Testis (tissue), 3 donors: ENCODE data around the gene PODNL1. TPM values are rescaled to one million over a fixed set of nuclear protein-coding genes. Genes with fewer than 3 reads are reported as not detected.
A peak's percentile ranks its signal among the peaks of the same experiment; 100 is the strongest.

Experiments
- DNase-seq: peaks from one replicate; pipeline ENCODE4 v3.0.0-alpha.2; 2019
- H3K27ac ChIP-seq, 2 donors: fragments of 200-600 bp; sonication (generic); one replicate each; pipeline ENCODE4 v1.5.1; 2019
- H3K27me3 ChIP-seq: fragments of 200-600 bp; sonication (generic); one replicate; pipeline ENCODE4 v1.5.1; 2019
- H3K36me3 ChIP-seq: fragments of 200-600 bp; sonication (generic); one replicate; pipeline ENCODE4 v1.5.1; 2017; ENCODE audit warnings: low read depth; ENCODE audit errors: missing control alignments
- H3K4me1 ChIP-seq: fragments of 200-600 bp; sonication (generic); one replicate; pipeline ENCODE4 v1.5.1; 2019
- H3K4me3 ChIP-seq, 2 donors: fragments of 200-600 bp; sonication (generic); one replicate each; pipeline ENCODE4 v1.5.1; 2017 to 2019
- H3K9me3 ChIP-seq: fragments of 200-600 bp; sonication (generic); one replicate; pipeline ENCODE4 v1.5.1; 2017
- CTCF ChIP-seq, 3 experiments: fragments of 450-650 bp in 2 of 3; fragments of 200-600 bp in 1 of 3; sonication (generic) in 1 of 3; IDR thresholded peaks; one replicate each; pipeline ENCODE4 v1.5.1; 2016 to 2019; ENCODE audit warnings: antibody characterized with exemption in 3 of 3, mild to moderate bottlenecking in 2 of 3, moderate library complexity in 1 of 3
- POLR2A ChIP-seq: fragments of 450-650 bp; IDR thresholded peaks from one replicate; pipeline ENCODE4 v1.6.1; 2017; ENCODE audit warnings: antibody characterized with exemption, mild to moderate bottlenecking, moderate library complexity
- WGBS, 2 donors: methylation state at CpG; one replicate each; pipeline ENCODE4 v1.1.5; 2018; 5-methylcytosine and 5-hydroxymethylcytosine counted together
- intact Hi-C: fragments of 100-400 bp; cut with DNase I; formaldehyde crosslinking; loops from one replicate; pipeline ENCODE4 v1.15.1; 2023; ENCODE audit warnings: low total_unique reads
- polyA plus RNA-seq: library from polyadenylated mRNA; stranded (reverse); fragments of 350-450 nt; fragmentation: Illumina TruSeq; extraction: RNeasy Lipid Tissue Mini Kit (QIAGEN cat#74804); gene quantifications from one replicate; pipeline ENCODE4 v1.2.3, GENCODE V29; 2014; ENCODE audit warnings: low read depth, low replicate concordance; ENCODE audit not compliant: insufficient read depth
- total RNA-seq, 2 donors: library from RNA; depleted of rRNA; stranded (reverse); fragments of >200 nt; gene quantifications; one replicate each; pipeline ENCODE4 v1.2.3, GENCODE V29; 2016

The PODNL1 gene
- total and polyA plus RNA-seq, 3 donors from 2014 or later = 5.8 to 14.6 (median 12.6) TPM

- WGBS, 2 donors = 79 to 88% methylated on average over 5 of the region's 5 CpGs
- Histone ChIP-seq H3K4me3 (no peak overlapping the region), H3K36me3 (no peaks in the 10 kb centered on the region), H3K27ac (no peak overlapping the region), H3K27me3 (no peaks in the 10 kb centered on the region), H3K9me3 (no peaks in the 10 kb centered on the region), H3K4me1 (no peaks in the 10 kb centered on the region)
- TF ChIP-seq POLR2A (no peak), CTCF (IDR thresholded peaks at IDR 0.05) (no peak)
- intact Hi-C loops = no loop called here
- no peak for DNase-seq
Measured at GRCh38 chr19:13964776-13965175, 26.6 kb upstream of the PODNL1 start.

- Histone ChIP-seq H3K27ac (peak overlapping the region in 1 of 2 donors; percentile 66), H3K27me3 (no peaks in the 10 kb centered on the region), H3K4me3 (peak overlapping the region in 1 of 2 donors; percentile 47), H3K36me3 (no peaks in the 10 kb centered on the region), H3K4me1 (no peaks in the 10 kb centered on the region), H3K9me3 (no peaks in the 10 kb centered on the region)
- peak; percentile 26 for DNase-seq
- intact Hi-C loops = no loop called here
- TF ChIP-seq CTCF (IDR thresholded peaks at IDR 0.05) (no peak), POLR2A (no peak)
- WGBS, 2 donors = 73 to 80% methylated on average over 34 to 48 of the region's 48 CpGs
Measured at GRCh38 chr19:13963603-13964105, 25.4 kb upstream of the PODNL1 start.

- H3K4me3 ChIP-seq = peak overlapping the region; percentile 21 to 47
- 35 to 60% methylated on average over 40 to 75 of the region's 89 CpGs for WGBS, 2 donors
Measured at GRCh38 chr19:13962699-13963602, 24.7 kb upstream of the PODNL1 start.

DNA sequence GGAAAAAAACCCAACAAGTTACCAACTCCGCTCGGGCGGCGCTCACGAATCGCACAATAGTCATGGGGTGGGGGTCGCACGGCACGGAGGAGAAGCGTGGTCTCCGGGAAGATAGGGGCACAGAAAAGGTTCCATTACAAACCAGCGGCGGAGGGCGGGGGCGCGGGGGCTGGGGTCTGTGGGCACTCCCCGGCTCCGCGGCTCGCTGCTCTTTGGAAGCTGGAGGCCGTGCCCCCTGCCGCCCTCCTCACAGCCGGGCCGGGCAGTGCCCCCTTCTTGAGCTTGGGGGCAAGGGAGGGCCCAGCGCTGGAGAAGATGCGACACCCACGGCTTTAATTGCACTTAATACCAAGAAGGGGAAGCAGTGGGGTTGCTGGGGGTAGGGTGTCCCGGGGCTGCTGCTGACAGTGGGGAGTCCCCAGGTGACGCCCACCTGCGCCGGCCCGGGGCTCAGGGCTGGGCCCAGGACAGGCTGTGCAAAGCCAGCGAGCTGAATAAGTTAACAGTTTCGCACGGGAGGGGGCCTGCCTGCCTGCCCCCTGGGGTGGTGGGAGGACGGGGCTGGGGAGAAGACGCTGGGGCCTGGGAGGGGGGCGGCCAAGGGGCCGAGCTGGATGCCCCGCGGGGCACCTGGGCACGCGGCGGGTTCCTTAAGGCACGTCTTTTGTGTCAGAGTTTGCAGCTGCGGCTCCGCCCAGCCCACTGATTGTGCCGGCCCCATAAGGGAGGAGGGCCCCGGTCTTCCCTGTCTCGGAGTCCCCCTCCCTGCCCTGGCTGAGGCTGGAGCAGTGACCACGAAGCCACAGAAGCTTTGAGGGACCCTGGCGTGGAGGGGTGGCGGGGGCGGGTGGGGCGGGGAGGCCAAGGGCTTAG, 23.8 kb upstream of the PODNL1 start:
- intact Hi-C loops = no loop called here
- Histone ChIP-seq H3K27ac (peak overlapping the region; percentile 46 to 66), H3K36me3 (no peaks in the 10 kb centered on the region), H3K9me3 (no peaks in the 10 kb centered on the region), H3K4me1 (peaks cover 3% of the 10 kb centered on the region), H3K4me3 (peak overlapping the region; percentile 21 to 47), H3K27me3 (no peaks in the 10 kb centered on the region)
- peak; percentile 54 for DNase-seq
- no peak for TF ChIP-seq CTCF (IDR thresholded peaks at IDR 0.05)
- no peak for TF ChIP-seq POLR2A
- WGBS, 2 donors = 47 to 53% methylated on average over 35 to 49 of the region's 55 CpGs

More at GRCh38 chr19:13962699-13963602, 24.7 kb upstream of the PODNL1 start:
- Histone ChIP-seq H3K4me1 (peaks cover 3% of the 10 kb centered on the region), H3K36me3 (no peaks in the 10 kb centered on the region), H3K9me3 (no peaks in the 10 kb centered on the region), H3K27ac (peak overlapping the region; percentile 46 to 66), H3K27me3 (no peaks in the 10 kb centered on the region)
- TF ChIP-seq POLR2A (no peak), CTCF (IDR thresholded peaks at IDR 0.05) (no peak)
- DNase-seq = peak; percentile 35
- intact Hi-C loops = no loop called here
